Endothelial cell of hepatic sinusoid (primary cell): ENCODE measurements around the gene ATCAY.
"Not testable (repeated sequence)": the region's sequence is repeated elsewhere in the genome, so short reads cannot be mapped to it uniquely, and the experiment has no call there.

ENCODE experiments used
- in situ Hi-C: cut with HindIII; loops from 2 replicates; pipeline ENCODE4 v1.10.0; 2017; ENCODE audit warnings: low sequenced_read_pairs

The ATCAY gene

DNA sequence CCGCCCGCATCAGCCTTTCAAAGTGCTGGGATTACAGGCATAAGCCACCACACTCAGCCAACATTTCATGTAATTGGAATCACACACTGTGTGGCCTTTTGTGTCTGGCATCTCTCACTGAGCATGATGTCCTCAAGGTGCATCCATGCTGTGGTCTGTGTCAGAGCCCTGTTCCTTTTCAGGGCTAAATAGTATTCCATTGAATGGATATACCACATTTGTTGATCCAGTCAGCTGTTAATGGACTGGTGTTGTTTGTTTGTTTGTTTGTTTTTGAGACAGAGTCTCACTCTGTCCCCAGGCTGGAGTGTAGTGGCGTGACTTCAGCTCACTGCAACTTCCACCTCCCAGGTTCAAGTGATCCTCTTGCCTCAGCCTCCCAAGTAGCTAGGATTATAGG, 17.9 kb downstream of the ATCAY start:
- in situ Hi-C loops, result no loop called here

DNA sequence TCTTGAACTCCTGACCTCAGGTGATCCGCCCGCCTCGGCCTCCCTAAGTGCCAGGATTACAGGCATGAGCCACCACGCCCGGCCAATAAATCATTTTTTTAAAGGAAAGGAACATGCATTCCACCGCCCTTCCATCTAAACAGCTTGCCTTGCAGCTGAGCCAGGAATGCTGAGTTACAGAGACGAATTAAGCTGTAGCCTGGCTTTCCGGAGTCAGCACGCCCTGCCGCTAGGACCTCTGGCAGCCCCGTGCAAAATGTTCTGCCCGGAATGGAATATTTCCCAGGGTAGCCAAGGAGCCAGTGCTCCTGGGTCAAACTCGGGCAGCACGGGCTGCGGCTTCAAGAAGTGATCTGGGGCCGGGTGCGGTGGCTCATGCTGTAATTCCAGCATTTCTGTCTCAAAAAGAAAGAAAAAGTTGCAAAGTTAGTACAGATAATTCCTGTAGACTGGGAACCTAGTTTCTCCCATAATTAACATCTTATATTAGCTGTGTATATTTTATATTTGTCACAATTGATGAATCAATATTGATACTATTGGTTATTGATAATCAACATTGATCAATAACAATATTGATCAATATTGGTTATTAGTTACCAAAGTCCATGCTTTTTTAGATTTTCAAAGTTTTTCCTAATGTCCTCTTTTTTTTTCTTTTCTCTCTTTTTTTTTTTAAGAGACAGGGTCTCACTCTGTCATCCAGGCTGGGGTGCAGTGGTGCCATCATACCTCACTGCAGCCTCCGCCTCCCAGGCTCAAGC, 19.2 kb downstream of the ATCAY start:
- in situ Hi-C loops, result no loop called here

DNA sequence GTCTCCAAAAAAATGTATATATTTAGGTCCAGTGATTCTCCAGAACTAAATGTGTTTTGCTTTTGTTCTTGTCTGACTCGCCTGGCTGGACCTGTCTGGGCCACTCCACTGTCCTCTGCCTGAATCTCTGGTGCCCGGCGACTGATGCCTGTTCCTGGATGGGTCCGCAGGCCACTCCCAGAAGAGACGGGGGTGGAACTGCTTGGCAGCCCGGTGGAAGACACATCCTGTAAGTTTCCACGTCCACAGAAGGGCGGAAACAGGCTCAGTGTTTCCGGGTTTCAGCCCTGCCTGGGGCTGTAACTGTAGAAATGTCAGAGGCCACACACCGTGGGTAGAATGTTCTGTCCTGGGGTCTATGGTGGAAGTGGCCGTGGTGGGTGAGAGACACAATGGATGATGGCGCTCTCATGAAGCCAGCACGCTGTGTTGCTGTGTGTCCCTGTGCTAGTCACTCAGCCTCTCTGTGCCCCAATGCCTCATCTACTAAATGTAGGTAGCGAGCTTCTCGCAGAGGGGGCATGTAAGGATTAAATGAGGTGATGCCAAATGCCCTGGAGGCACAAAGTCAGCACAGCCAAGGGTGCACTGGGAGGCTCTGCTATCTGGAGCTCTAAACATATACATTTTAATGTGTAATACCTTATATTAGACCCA, 22.0 kb downstream of the ATCAY start:
- in situ Hi-C loops, result no loop called here

DNA sequence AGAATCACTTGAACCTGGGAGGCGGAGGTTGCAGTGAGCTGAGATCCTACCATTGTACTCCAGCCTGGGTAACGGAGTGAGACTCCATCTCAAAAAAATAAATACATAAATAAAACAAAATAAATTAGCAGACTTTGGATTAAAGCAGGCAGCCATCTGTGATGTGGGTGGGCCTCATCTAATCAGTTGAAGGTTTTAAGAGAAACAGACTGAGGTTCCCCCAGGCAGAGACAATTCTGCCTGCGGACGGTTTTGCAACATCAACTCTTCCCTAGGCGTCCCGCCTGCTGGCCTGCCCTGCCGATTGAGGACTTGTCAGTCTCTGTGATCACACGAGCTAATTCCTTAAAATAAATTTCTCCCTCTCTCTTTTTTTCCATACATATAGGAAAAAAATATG, 23.7 kb downstream of the ATCAY start:
- in situ Hi-C loops, result no loop called here

DNA sequence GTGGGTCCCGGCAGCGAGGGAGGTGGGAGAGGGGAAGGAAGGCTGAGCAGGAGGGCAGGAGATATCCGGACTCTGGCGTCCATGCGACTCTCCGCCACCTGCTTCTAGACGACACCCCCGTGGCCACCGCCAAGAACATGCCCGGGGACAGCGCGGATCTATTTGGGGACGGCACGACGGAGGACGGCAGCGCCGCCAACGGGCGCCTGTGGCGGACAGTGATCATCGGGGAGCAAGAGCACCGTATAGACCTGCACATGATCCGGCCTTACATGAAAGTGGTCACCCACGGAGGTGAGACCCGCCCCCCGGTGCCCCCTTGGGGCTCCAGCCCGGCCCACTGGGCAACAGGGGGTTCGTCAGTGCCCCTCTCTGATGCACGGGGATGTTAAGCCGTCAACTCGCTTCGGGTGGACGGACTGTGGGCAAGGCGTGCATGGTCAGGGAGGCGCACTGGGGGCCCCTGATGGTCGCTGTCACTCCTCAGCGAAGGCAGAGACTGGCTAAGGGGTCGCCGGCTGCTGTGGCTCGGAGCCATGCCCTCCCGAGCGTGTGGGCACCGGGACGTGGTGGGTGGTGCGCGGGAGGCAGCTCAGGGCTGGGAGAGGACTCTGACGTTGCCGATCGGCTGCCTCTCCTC, 27.3 kb downstream of the ATCAY start:
- in situ Hi-C loops, result no loop called here

DNA sequence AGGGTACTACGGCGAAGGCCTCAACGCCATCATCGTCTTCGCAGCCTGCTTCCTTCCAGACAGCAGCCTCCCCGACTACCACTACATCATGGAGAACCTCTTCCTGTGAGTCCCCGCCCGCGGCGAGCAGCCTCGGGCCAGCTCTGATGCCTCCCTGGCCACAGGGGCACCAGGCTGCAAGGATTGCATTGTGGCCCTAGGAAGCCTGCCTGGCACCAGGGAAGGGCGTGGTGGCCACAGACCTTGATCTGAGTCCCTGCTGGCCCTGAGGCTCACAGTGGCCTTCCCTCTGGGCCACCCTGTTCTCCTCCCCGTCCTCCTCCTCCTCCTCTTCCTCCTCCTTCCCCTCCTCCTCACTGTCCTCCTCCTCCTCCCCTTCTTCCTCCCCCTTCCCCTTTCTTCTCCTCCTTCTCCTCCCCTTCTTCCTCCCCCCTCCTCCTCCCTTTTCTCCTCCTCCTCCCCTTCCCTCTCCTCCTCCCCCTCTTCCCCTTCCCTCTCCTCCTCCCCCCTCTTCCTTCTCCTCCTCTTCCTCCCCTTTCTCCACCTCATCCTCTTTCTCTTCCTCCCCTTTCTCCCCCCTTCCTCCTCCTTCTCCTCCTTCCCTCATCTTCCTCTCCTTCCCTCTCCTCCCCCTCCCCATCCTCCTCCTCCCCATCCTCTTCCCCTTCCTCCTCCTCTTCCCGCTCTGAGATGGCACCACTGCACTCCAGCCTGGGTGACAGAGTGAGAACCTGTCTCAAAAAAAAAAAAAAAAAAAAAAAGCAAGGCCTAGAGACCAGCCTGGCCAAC, 28.0 kb downstream of the ATCAY start:
- in situ Hi-C loops, result no loop called here

DNA sequence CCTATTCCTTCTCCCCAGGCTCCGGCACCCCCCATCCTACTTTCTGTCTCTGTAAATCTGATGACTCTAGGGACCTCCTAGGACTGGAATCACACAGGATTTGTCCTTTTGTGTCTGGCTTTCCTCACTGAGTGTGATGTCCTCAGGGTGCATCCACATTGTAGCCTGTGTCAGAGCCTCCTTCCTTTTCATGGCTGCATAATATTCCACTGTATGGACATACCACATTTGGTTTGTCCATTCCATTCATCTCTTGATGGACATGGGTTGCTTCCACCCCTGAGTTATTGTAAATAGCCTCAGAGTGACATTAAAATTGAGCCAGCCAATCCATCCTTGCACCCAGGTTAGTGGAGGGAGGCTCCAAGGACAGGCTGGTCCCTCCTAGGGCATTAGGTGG, 29.6 kb downstream of the ATCAY start:
- in situ Hi-C loops, result no loop called here

DNA sequence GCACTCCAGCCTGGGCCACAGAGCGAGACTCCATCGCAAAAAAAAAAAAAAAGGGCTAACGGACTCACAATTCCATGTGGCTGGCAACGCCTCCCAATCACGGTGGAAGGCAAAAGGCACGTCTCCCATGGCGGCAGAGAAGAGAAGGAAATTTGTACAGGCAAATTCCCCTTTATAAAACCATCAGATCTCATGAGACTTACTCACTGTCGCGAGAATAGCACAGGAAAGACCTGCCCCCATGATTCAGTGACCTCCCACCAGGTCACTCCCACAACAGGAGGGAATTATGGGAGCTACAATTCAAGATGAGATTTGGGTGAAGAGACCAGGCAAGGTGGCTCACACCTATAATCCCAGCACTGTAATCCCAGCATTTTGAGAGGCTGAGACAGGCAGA, 33.7 kb downstream of the ATCAY start:
- in situ Hi-C loops, result no loop called here

DNA sequence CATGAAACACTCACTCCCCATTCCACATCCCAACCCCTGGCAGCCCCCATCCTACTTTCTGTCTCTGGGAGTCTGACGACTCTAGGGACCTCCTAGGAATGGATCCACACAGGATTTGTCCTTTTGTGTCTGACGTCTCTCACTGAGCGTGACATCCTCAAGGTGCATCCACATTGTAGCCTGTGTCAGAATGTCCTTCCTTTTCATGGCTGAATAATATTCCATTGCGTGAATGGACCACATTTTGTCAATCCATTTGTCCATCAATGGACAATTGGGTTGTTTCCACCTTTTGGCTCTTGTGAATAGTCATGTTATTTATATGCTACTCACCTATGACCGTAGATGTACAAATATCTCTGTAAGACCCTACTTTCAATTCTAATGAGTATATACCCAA, 35.5 kb downstream of the ATCAY start:
- in situ Hi-C loops, result no loop called here

DNA sequence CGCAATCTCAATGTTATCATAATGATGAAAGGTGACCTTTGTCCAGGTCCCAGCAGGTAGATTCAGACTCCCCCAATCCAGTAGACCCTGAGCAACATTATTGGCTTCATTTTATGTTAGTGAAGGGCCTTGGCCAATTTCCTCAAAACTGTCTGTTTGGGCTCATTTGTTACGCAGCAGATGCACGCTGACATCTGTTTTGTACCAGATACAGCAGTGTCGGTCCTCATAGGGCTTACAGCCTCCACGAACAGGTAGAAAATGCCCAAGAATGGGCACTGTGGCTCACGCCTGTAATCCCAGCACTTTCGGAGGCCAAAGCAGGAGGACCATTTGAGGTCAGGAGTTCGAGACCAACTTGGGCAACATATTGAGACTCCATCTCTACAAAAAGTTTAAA, 39.3 kb downstream of the ATCAY start:
- in situ Hi-C loops, result no loop called here

DNA sequence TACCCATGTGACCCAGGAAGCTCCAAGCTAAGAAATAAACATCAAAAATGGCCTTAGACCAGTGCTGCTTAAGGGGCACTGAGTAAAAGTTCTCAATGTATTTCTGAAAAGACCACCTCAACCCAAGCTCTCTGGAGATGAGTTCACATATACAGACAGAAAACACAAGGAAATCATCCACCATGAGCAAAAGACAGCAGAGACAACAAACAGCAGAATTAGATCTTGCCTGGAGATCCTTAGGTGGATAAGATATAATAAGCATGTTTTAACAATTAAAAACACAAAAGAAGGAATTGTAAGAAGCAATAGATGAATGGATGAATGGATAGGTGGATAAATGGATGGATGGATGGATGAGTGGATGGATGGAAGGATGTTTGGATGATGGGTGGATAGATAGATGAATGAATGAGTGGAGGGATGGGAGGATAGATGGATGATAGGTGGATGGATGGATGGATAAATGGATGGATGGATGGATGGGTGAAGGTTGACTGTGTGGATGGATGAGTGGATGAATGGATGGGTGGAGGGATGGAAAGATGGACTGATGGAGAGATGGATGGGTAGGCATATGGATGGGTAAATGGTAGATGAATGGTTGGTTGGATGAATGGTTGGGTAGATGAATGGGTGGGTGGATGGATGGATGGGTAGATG, 42.7 kb downstream of the ATCAY start:
- in situ Hi-C loops, result no loop called here

DNA sequence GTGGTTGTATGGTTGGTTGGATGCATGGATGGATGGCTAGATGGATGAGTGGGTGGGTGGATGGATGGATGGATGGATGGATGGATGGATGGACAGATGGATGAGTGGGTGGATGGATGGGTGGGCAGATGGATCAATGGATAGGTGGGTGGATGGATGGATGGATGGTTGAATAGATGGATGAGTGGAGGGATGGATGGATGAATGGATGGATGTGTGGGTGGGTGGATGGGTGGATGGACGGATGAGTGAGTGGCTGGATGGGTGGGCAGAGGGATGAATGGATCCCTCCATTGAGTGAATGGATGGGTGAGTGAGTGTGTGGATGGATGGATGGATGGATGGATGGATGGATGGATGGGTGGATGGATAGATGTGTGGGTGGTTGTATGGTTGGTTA, 43.4 kb downstream of the ATCAY start:
- in situ Hi-C loops, result no loop called here

DNA sequence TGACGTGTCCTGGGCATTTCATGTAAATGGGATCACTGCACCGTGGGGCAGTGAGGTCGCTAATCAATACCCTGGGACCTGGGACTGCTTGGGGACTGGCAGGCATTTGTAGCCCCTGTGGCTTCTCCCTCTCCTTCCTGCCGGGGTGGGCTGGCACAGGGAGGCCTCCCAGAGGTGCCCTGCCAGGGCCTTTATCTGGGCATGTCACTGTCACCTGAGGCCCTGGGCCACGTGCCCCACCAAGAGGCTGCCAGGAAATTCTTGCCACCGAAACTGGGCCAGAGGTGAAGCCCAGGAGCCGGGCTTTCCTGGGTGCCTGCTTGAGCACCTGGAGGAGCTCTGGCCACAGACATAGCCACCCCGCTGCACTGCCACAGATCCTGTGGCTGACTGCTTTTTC, 50.6 kb downstream of the ATCAY start:
- in situ Hi-C loops, result no loop called here

DNA sequence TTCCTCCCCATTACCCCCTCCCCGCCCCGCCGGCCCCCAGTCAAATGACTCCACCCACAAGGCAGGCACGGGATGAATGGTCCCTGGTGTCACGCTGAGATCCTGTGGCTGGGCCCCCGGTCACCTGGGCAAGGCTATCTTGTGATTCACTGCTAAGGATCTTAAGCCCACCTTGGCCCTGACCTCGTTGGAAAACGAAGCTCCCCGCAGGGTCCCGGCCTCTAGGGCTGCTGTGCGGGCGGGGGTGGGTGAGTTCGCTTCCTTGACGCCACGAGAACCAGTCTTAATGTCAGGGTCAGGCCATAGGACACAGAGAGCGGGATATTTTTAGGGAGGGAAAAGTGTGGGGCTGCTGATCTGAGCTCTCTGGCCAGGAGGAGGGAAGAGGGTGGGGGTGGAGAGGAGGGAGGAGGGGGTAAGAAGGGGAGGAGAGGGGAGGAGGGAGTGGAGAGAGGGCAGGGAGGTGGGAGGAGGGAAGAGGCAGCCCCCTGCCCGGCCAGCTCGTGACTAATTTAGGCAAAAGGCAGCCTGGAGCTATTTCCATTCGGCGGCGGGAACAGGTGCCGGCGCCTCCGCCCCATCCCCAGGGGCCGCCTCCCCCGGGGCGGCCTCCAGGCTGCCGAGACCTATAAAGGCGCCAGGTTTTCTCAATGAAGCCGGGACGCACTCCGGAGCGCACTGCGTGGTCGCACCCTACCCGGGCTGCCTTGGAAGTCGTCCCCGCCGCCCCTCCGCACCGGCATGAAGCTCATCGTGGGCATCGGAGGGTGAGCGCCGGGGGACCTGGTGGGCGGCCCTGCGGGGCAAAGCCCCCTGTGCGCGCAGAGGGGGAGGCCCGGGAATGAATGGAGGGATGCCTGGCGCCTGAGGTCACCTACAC, 52.7 kb downstream of the ATCAY start, which contains the start of gene NMRK2:
NMRK2 (plus strand) TSS at position 139 of the 880 bp plus-strand sequence; CDS start at position 742, 603 bp downstream.
- in situ Hi-C loops, result no loop called here

DNA sequence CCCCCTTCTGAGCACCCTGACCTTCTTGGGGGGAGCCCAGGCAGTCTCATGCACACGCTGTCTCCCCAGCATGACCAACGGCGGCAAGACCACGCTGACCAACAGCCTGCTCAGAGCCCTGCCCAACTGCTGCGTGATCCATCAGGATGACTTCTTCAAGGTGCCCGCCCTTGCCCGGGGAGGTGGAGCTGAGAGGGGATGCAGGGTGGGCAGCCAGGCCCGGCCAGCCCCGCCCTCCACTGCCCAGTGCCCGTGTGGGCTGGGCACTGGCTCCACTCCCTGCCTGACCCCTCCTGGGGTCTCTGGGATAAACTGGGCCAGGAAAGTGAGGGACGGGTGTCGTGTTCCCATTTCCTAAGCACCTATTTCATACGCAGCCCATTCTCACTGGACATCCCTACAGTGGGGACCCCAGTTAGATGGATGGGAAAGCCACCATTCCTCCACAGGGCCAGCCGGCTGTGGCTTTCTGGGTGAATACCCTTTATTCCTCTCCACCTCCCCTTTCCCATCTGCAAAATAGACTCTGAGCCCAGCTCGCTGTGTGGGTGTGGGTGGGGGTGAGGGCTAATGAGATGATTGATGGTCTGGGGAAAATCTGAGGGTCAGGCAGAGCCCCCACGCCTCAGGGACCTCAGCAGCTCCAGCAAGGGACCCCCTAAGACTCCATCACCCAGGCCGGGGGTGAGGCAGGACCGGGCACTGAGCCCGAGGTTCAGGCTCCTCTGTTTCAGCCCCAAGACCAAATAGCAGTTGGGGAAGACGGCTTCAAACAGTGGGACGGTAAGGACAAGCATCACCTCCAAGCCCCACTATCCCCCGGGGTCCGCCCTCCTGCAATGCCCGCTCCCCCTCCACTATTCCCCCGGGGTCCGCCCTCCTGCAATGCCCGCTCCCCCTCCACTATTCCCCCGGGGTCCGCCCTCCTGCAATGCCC, 56.3 kb downstream of the ATCAY start:
- in situ Hi-C loops, result no loop called here

DNA sequence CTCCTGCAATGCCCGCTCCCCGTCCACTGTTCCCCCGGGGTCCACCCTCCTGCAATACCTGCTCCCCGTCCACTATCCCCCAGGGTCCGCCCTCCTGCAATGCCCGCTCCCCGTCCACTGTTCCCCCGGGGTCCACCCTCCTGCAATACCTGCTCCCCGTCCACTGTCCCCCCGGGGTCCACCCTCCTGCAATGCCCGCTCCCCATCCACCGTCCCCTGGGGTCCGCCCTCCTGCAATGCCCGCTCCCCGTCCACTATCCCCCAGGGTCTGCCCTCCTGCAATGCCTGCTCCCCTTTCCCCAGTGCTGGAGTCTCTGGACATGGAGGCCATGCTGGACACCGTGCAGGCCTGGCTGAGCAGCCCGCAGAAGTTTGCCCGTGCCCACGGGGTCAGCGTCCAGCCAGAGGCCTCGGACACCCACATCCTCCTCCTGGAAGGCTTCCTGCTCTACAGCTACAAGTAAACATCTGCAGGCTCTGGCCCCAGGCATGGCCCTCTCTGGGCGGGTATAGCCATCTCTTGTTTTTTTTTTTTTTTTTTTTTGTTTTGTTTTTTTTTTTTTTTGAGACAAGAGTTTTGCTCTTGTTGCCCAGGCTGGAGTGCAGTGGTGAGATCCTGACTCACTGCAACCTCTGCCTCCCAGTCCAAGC, 57.9 kb downstream of the ATCAY start:
- in situ Hi-C loops, result not testable (repeated sequence)

DNA sequence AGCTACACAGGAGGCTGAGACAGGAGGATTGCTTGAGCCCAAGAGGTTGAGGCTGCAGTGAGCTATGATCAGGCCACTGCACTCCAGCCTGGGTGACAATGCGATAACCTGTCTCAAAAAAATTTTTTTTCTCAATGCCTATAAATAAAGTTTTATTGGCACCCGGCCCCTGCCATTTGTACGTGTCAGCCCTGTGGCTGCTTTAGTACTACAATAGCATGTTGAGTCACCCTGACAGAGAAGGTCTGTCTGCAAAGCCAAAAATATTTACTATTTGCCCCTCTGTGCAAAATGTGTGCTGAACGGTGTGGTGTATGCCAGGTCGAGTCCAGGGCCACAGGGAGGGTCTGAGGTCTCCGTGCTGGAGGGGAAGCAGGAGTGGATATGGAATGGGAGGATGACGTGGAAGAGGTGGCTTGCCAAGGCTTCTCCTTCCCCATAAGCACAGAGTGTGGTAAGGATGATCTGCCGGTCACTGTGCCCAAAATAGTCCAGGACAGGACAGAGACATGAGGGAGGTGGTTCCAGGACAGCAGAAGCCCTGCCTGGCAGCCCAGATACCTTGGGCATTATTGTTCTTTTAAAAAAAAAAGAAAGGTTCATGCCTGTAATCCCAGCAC, 62.4 kb downstream of the ATCAY start:
- in situ Hi-C loops, result no loop called here
